Suppressor macrophage (primary cell): ENCODE data around the gene CASTOR2.
"Not testable (repeated sequence)": the region's sequence is repeated elsewhere in the genome, so short reads cannot be mapped to it uniquely, and the experiment has no call there.

ENCODE experiments used
- DNase-seq, 4 experiments: peaks; one replicate each; pipeline ENCODE4 v3.0.0-alpha.2; 2020 to 2022

CASTOR2 gene

GRCh38 chr7:75054744-75055143 lies 90.2 kb downstream of the CASTOR2 start:
- DNase-seq: no peak

GRCh38 chr7:75055155-75055554 lies 90.7 kb downstream of the CASTOR2 start:
- DNase-seq: no peak

DNA sequence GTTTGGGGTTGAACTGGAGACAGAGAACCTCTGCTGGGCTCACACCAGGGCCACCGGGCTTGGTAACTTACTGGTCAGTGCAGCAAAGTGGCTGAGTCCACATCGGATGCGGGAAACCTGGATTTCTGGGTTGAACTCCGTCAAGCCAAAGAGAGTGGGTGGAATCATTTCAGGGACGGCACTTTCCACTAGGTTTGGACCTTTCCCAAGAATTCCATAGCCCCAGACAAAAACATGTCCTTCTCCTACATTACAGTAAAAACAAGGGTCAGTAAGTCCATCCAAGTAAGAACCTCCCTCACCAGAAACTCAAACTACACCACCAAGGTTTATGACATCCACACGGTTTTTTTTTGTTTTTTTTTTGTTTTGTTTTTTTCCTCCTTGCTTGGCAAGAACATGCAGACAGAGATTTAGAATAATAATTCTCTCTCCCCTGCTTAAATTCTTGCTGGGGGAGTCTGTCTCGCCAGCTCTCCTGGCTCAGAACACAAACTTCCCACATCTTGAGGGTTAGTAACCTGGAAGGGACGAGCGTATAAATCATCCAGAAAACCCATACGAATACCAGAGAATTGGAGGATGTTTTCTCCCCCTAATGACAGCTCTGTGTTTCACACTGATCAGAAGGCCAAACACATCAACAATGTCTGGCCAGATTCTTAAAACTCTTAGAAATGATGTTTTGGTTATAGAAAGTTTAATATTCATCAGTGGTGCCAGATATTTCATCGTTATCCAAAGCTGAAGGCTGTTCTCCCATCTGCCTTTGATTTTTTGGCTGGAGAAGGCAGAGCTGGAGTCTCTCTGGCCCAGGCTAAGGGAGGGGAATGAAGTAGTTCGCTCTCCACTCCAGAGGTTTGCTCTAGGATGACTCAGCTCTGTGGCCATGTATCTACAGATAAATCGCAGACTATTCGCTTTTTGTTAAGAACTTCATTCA lies 91.6 kb downstream of the CASTOR2 start:
- DNase-seq: no peak

DNA sequence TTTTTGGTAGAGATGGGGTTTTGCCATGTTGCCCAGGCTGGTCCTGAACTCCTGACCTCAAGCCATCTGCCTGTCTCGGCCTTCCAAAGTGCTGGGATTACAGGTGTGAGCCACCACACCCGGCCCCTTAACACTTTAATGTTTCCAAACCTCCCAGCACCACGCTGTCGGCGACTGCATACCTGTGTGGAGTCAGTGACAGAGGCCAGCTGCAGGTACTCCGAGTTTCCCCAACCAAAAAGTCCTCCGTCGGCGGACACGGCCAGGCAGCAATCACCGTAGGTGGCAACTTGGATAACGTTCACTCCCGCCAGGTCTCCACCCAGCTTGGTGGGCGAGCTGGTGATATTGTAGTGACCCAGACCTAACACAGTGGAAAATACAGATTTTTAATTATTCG lies 93.9 kb downstream of the CASTOR2 start:
- DNase-seq: no peak

DNA sequence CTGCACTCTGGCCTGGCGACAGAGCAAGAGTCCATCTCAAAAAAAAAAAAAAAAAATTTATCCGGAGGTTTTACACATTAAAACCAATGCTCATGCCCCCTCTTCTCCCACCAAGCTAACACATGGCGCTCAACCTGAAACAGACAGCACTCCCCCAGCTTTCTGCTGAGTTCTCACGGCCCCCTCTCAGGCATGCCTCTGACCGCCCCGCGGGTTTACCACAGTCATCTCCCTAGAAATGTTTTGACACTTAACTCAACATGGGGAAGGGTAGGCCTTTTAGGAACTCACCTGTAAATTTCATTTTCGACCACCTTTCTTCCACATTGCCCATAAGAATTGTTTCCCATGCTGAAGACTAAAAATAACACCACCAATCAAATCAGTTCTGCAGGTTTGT lies 99.8 kb downstream of the CASTOR2 start:
- DNase-seq: no peak

GRCh38 chr7:75064801-75065200 lies 100.3 kb downstream of the CASTOR2 start:
- DNase-seq: no peak

DNA sequence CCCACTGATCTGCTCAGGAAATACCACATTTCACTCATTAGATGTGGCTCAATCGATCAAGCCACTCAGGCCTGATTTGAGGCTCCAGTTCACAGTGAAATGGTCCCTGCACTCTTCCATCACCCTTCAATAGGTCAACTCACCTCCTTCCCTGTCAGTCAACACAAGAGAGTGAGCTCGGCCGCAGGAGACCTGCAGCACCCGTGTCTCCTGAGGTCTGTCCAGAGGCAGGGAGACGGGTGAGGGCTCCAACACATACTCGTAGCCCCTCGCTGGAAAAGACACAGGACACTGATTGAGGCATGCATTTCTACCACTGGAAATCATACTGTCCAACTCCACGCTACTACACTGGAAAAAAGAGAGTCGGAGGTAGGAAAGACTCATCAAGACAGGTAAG lies 102.0 kb downstream of the CASTOR2 start:
- DNase-seq: no peak

- no peak for DNase-seq
These were observed 108.4 kb downstream of the CASTOR2 start for GRCh38 chr7:75072981-75073283.

- DNase-seq: not testable (repeated sequence)
These were observed 109.7 kb downstream of the CASTOR2 start for GRCh38 chr7:75074262-75074641.
